Thyroid gland (tissue), 4 donors: ENCODE results near the gene TRPM5. TPM values are rescaled to one million over a fixed set of nuclear protein-coding genes. Genes with fewer than 3 reads are reported as not detected.
A peak's percentile ranks its signal among the peaks of the same experiment; 100 is the strongest.

Source experiments
- DNase-seq, 2 donors: peaks; one replicate each; pipeline ENCODE4 v3.0.0-alpha.2; 2019
- H3K27ac ChIP-seq, 3 donors: fragments of 200-600 bp; sonication (generic); 1 replicate in 2 of 3; 2 replicates in 1 of 3; pipeline ENCODE4 v1.5.1; 2016 to 2019; ENCODE audit warnings: mild to moderate bottlenecking in 1 of 3, moderate library complexity in 1 of 3
- H3K27me3 ChIP-seq: fragments of 200-600 bp; sonication (generic); one replicate; pipeline ENCODE4 v1.5.1; 2019
- H3K36me3 ChIP-seq, 2 donors: fragments of 200-600 bp; sonication (generic); one replicate each; pipeline ENCODE4 v1.5.1; 2016 to 2019
- H3K4me1 ChIP-seq, 2 donors: fragments of 200-600 bp; sonication (generic); one replicate each; pipeline ENCODE4 v1.5.1; 2017 to 2019
- H3K4me3 ChIP-seq, 3 donors: fragments of 200-600 bp; sonication (generic); replicated peaks in 1 of 3; 1 replicate in 2 of 3; 2 replicates in 1 of 3; pipeline ENCODE4 v1.5.1; 2016; ENCODE audit warnings: mild to moderate bottlenecking in 1 of 3
- H3K9me3 ChIP-seq: fragments of 200-600 bp; sonication (generic); one replicate; pipeline ENCODE4 v1.5.1; 2017
- POLR2A ChIP-seq, 2 donors: fragments of 450-650 bp; IDR thresholded peaks; one replicate each; pipeline ENCODE4 v1.6.1; 2017; ENCODE audit warnings: antibody characterized with exemption in 2 of 2, mild to moderate bottlenecking in 2 of 2, moderate library complexity in 1 of 2
- WGBS, 2 donors: methylation state at CpG; one replicate each; pipeline ENCODE4 v1.1.5; 2017; 5-methylcytosine and 5-hydroxymethylcytosine counted together
- intact Hi-C: fragments of 100-400 bp; cut with DNase I; formaldehyde crosslinking; loops from one replicate; pipeline ENCODE4 v1.15.1; 2023
- total RNA-seq, 4 donors: library from RNA; depleted of rRNA; stranded (reverse); fragments of >200 nt; gene quantifications; one replicate each; pipeline ENCODE4 v1.2.3, GENCODE V29; 2016
- TF ChIP-seq, protein P1 (sequence below), 6 experiments: fragments of 200-600 bp in 3 of 6; fragments of 450-650 bp in 3 of 6; sonication (generic) in 3 of 6; IDR thresholded peaks; one replicate each; pipeline ENCODE4 v1.5.1; 2016 to 2019; ENCODE audit warnings: antibody characterized with exemption in 6 of 6, mild to moderate bottlenecking in 2 of 6, inconsistent platforms in 1 of 6, moderate library complexity in 1 of 6

The TRPM5 gene
- total RNA-seq, 4 donors from 2014 or later, result 0.54 to 2.4 (median 0.73) TPM

DNA sequence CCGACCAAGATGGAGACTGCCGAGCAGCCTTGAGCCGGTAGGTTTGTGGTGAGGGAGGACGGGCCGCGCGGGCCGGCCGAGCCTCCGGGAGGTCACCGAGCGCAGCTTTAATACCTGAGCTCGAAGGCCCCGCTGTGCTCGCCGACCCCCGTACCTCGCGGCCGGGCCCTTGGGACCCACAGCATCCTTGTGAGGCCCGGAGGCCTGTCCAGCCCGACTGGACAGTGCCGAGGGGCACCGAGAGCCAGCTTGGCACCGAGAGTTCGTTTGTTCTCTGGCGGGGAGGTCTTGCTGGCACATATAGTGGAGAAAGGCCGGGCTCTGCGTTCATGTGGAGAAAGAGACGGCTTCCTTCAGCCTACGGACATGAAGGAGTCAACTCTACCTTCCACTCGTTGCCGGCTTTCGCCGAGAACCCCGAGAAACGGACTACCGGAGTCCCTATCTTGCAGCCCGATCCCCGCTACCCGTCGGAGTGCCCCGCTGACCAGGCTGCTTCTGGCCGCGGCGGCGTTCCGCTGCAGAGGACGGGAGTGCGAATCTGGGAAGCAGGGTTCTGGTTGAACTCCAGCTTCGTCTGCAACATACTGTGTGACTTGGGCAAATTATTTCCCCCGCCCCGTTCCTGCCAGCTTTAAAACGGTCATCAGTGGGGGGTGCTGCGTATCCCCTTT lies 43.4 kb downstream of the TRPM5 start:
- Histone ChIP-seq H3K9me3 (no peaks in the 10 kb centered on the region), H3K4me3 (peak overlapping the region; percentile 92 to 100 (median 93)), H3K27me3 (no peaks in the 10 kb centered on the region), H3K27ac (peak overlapping the region; percentile 71 to 79 (median 75)), H3K4me1 (peaks cover 20 to 24% of the 10 kb centered on the region in 2 donors), H3K36me3 (peaks cover 27 to 30% of the 10 kb centered on the region in 2 donors)
- TF ChIP-seq, protein P1, sequence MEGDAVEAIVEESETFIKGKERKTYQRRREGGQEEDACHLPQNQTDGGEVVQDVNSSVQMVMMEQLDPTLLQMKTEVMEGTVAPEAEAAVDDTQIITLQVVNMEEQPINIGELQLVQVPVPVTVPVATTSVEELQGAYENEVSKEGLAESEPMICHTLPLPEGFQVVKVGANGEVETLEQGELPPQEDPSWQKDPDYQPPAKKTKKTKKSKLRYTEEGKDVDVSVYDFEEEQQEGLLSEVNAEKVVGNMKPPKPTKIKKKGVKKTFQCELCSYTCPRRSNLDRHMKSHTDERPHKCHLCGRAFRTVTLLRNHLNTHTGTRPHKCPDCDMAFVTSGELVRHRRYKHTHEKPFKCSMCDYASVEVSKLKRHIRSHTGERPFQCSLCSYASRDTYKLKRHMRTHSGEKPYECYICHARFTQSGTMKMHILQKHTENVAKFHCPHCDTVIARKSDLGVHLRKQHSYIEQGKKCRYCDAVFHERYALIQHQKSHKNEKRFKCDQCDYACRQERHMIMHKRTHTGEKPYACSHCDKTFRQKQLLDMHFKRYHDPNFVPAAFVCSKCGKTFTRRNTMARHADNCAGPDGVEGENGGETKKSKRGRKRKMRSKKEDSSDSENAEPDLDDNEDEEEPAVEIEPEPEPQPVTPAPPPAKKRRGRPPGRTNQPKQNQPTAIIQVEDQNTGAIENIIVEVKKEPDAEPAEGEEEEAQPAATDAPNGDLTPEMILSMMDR (IDR thresholded peaks at IDR 0.05), result no peak
- no peak for TF ChIP-seq POLR2A (IDR thresholded peaks at IDR 0.05)
- no peak for DNase-seq
- intact Hi-C loops, result no loop called here
- WGBS, 2 donors, result 0% methylated on average over 3 to 24 of the region's 55 CpGs

DNA sequence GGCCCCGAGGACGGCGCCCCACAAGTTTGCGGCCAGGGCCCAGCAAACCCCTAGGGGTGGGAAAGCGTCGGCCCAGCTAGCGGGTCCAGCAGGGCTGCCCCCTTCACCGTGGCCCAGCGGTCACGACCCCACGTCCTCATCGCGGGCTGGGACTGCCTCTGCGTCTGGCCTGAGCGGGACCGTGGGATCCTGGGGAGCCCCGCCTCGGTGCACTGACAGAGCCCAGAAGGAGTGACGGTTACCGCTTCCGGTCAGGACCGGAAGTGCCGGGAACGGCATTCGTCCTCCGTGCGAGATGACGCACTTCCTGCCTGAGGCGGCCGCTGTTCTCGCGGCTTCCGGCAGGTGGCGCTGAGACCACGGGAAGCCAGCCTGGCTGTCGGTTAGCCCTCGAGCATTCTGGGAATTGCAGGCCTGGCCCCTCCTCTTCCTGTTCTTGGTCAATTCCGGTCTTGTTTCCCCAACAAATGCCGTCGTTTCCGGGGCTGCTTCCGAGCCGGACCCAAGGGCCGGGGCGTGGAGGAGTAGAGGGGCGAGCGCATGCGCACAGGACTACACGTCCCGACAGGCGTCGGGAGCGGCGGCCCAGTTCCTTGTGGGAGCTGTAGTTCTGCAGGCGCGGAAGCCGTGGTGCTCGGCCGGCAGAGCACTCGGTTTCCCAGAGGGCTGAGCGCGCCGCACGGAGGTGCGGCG lies 44.1 kb downstream of the TRPM5 start, which contains the start of gene TSSC4:
TSS of gene TSSC4 (plus strand) at position 682 of the 693 bp plus-strand sequence. CDS start 1,884 bp downstream, outside the sequence.
- H3K4me3 ChIP-seq, result peak within 1 kb of the TSS; percentile 92 to 100 (median 93)
- peak within 1 kb of the TSS; percentile 95 to 97 (median 97) for H3K27ac ChIP-seq
- peaks cover 34 to 37% of the 10 kb centered on the region in 2 donors for H3K36me3 ChIP-seq
- intact Hi-C loops, result no loop called here
- TF ChIP-seq, protein P1 (IDR thresholded peaks at IDR 0.05), result peak; percentile 78 to 100 (median 98)
- TF ChIP-seq POLR2A (IDR thresholded peaks at IDR 0.05), result peak; percentile 22 to 91
- 0 to 1% methylated on average over 20 to 27 of the region's 66 CpGs for WGBS, 2 donors
- no peaks in the 10 kb centered on the region for H3K27me3 ChIP-seq
- no peaks in the 10 kb centered on the region for H3K9me3 ChIP-seq
- H3K4me1 ChIP-seq, result peaks cover 20 to 24% of the 10 kb centered on the region in 2 donors
- peak; percentile 100 for DNase-seq

DNA sequence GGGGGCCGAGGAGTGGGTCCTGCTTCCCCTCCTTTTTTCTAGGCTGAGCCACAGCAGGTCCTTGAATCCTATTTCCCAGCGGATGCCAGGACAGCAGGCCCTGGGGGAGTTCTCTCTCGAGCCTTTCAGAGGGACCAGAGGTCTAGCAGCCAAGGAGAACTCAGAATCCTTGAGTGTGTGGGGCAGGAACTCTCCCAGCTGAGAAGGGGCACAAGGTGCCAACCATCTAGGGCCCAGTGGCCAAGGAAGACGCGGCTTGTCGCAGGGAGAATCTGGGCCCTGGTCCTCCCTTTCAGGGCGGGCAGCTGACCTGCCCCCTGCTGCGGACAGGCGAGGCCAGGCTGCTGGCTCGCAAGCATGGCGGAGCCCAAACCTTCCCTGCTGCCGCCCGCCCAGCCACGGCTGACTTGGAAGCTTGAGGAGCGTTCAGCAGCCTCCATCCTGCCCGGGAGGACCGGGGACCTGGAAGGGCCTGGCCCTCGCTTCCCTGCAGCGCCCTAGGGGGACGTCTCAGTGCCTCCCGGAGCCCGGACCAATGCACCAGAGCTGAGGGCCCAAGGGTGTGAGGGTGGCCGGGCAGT lies 44.7 kb downstream of the TRPM5 start:
- Histone ChIP-seq H3K27ac (peak overlapping the region; percentile 95 to 97 (median 97)), H3K4me1 (peaks cover 20 to 24% of the 10 kb centered on the region in 2 donors), H3K4me3 (peak overlapping the region; percentile 34 to 68 (median 57)), H3K36me3 (peaks cover 37 to 40% of the 10 kb centered on the region in 2 donors), H3K27me3 (no peaks in the 10 kb centered on the region), H3K9me3 (no peaks in the 10 kb centered on the region)
- intact Hi-C loops, result no loop called here
- no peak for TF ChIP-seq POLR2A (IDR thresholded peaks at IDR 0.05)
- TF ChIP-seq, protein P1 (IDR thresholded peaks at IDR 0.05), result no peak
- DNase-seq, result peak; percentile 25 to 34
- 8 to 38% methylated on average over 4 to 10 of the region's 23 CpGs for WGBS, 2 donors

DNA sequence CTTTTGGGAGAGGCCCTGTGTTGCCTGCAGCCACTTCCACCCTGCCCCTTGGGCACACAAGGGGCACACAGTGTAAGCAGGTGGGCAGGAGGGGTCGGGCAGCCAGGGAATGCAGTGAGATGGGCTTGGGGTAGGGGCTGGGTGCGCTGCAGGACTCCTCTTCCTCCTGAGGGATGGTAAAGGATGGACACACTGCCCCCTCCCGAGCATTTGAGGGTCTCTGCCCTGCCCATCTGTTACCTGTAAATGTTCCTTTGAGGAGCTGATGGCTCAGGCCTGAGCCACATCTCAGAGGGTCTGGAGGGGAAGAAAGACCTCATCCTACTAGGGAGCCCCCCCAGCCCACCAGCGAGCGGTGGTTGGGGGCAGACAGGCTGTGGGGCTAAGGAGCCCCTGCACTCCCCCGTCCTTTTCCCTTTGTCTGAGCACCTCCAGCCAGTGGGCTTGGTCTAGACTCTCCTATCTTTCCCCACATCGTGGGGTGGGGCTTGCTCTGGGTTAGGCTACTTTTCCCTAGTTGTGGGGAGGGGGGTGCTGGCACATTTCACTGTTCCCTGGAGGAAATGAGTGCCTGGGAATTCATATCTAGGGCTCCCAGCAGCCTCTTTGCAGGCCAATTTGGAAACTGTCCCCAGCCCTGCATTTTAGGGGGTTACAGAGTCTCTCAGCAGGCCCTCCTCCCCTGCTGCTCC lies 45.5 kb downstream of the TRPM5 start:
- Histone ChIP-seq H3K27me3 (no peaks in the 10 kb centered on the region), H3K36me3 (peaks cover 36 to 39% of the 10 kb centered on the region in 2 donors), H3K4me3 (no peak overlapping the region), H3K4me1 (peaks cover 20 to 24% of the 10 kb centered on the region in 2 donors), H3K9me3 (no peaks in the 10 kb centered on the region), H3K27ac (peak overlapping the region in 2 of 3 donors; percentile 95 to 97)
- no peak for DNase-seq
- 55 to 62% methylated on average over 7 of the region's 7 CpGs for WGBS, 2 donors
- intact Hi-C loops, result no loop called here
- no peak for TF ChIP-seq POLR2A (IDR thresholded peaks at IDR 0.05)
- TF ChIP-seq, protein P1 (IDR thresholded peaks at IDR 0.05), result no peak
